D721Med (cell line): ENCODE measurements around the gene GPR62.
A peak's percentile ranks its signal among the peaks of the same experiment; 100 is the strongest.
"Not testable (repeated sequence)": the region's sequence is repeated elsewhere in the genome, so short reads cannot be mapped to it uniquely, and the experiment has no call there.

Experiments
- DNase-seq: peaks from one replicate; pipeline ENCODE4 v3.0.0; 2011; ENCODE audit warnings: low spot score; ENCODE audit not compliant: insufficient read length
- FAIRE-seq: peaks from 2 replicates; lab custom pipeline; 2011; peaks lifted over from hg19 to GRCh38; lab: Jason Lieb, UNC
- TF ChIP-seq, protein P1 (sequence below): IDR thresholded peaks from 2 replicates; pipeline ENCODE4 v1.5.1; 2012; ENCODE audit warnings: mild to moderate bottlenecking, control low read depth; ENCODE audit not compliant: insufficient read depth; ENCODE audit errors: missing control alignments

GPR62 gene

DNA sequence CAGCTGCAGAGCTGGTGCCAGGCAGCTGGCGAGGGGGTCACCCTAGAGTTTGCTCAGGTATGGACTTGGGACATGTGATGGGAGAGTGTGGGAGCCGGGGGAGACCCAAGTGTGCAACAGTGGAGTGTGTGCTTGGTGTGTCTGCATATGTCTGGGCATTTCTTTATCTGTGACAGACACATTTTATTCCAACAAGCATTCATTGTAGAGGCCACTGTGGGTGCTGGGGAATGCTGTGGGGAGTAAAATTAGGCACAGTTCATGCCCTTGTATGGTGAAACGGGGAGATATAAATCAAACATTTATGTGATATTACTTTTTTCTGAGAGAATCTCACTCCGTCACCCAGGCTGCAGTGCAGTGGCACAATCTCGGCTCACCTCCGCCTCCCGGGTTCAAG is 32.4 kb downstream of the GPR62 start:
- TF ChIP-seq, protein P1, sequence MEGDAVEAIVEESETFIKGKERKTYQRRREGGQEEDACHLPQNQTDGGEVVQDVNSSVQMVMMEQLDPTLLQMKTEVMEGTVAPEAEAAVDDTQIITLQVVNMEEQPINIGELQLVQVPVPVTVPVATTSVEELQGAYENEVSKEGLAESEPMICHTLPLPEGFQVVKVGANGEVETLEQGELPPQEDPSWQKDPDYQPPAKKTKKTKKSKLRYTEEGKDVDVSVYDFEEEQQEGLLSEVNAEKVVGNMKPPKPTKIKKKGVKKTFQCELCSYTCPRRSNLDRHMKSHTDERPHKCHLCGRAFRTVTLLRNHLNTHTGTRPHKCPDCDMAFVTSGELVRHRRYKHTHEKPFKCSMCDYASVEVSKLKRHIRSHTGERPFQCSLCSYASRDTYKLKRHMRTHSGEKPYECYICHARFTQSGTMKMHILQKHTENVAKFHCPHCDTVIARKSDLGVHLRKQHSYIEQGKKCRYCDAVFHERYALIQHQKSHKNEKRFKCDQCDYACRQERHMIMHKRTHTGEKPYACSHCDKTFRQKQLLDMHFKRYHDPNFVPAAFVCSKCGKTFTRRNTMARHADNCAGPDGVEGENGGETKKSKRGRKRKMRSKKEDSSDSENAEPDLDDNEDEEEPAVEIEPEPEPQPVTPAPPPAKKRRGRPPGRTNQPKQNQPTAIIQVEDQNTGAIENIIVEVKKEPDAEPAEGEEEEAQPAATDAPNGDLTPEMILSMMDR, result no peak
- no peak for DNase-seq
- FAIRE-seq, result no peak

DNA sequence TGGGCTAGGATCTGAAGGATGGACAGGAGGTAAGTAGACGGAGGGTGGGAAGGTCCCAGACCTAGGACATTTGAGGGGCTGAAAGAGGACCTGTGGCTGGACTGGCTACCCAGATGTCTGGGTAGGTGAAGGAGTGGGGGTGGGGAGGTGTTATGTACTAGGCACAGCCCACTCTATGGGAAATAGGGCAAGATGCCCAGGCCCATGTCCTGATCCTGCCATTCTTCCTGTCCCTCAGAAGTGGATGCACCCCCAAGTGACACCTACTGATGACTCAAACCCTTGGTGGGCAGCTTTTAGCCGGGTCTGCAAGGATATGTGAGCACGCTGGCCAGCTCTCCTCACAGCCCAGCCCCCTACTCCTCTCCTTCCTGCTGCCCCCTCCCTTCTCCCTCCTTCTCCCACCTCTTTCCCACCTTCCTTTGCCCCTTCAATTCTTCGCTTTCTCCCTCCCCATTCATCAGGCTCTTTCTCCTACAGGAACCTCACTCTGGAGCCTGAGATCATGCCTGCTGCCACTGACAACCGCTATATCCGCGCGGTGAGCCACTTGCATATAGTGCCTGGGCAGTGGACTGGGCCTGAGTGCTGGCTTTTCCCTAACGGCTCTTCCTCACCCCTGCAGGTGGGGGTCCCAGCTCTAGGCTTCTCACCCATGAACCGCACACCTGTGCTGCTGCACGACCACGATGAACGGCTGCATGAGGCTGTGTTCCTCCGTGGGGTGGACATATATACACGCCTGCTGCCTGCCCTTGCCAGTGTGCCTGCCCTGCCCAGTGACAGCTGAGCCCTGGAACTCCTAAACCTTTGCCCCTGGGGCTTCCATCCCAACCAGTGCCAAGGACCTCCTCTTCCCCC is 33.3 kb downstream of the GPR62 start:
- FAIRE-seq (no peak), DNase-seq (no peak)
- TF ChIP-seq, protein P1, result no peak

DNA sequence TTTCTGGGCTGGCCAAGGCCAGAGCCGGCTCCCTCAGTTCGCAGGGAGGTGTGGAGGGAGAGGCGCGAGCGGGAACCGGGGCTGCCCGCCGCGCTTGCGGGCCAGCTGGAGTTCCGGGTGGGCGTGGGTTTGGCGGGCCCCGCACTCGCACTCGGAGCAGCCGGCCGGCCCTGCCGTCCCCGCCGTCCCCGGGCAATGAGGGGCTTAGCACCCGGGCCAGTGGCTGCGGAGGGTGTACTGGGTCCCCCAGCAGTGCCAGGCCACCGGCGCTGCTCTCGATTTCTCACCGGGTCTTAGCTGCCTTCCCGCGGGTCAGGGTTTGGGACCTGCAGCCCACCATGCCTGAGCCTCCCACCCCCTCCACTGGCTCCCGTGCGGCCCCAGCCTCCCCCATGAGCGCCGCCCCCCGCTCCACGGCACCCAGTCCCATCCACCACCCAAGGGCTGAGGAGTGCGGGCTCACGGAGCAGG is 35.4 kb downstream of the GPR62 start:
- not testable (repeated sequence) for DNase-seq, FAIRE-seq

DNA sequence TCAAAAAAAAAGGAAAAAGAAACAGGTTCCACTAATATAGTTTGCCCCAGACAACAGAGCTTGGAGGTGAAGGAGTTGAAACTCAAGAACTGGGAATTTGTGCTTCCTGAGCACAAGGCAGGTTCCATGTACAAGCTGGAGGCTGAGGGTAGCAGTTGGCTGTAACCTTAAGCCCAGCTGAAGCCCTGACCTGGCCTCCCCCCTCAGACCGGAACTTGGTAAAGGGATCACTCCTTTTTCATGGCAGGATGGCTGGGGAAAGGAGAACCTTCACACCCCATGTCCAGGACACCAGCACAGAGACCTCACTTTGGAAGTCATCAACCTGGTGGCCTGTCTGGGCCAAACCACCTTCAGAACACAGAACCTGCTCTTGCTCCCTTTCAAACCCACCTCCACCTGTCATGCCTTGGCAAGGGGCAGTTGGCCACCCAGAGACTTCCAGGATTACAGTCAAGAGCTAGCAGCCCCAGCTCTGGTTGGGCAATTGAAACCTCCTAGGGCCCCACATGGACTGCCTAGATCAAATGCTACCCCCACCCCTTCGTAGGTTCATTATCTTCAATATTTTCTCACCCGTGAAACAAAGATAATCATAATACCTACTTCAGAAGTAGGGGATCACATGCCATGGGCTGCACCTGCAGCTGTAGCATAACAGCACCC is 37.0 kb downstream of the GPR62 start:
- DNase-seq, result no peak
- TF ChIP-seq, protein P1, result no peak
- FAIRE-seq, result no peak

DNA sequence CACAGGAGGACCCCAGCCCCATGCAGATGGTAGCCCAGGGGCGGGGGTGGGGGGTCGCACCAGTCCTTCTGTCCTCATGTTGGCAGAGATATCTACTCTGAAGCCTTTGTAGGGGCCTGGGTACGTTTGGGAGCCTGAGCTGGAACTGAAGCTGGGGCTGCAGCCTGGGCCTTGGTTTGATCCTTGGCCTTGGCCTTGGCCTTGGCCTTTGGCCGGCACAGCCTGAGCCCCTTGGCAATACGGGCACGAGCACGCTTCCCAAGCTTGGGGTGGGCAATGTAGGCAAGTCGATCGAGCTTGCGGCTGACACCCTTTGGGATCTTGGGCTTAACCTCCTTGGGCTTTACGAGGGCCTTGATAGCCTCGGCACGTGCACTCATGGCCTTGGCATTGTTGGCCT is 38.5 kb downstream of the GPR62 start:
- not testable (repeated sequence) for DNase-seq, FAIRE-seq

DNA sequence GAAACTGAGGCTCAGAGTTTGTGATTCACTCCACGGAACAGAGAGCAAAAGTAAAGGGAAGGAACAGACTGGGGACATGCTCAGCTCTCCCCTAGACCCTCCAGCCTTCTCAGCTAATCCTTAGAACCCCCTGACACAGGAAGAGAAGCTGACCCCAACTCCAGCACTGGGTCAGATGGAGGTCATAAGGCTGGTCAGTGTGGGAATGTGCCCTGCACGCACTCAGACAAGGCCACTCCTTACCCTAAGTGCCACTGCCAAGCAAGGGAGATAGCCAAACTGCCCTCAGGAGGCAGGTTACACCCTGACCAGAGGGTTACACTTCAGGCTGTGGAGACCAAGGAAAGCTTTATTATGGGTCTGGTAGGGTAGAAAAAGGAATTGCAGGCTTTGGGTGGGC is 39.3 kb downstream of the GPR62 start:
- TF ChIP-seq, protein P1, result no peak
- FAIRE-seq, result no peak

DNA sequence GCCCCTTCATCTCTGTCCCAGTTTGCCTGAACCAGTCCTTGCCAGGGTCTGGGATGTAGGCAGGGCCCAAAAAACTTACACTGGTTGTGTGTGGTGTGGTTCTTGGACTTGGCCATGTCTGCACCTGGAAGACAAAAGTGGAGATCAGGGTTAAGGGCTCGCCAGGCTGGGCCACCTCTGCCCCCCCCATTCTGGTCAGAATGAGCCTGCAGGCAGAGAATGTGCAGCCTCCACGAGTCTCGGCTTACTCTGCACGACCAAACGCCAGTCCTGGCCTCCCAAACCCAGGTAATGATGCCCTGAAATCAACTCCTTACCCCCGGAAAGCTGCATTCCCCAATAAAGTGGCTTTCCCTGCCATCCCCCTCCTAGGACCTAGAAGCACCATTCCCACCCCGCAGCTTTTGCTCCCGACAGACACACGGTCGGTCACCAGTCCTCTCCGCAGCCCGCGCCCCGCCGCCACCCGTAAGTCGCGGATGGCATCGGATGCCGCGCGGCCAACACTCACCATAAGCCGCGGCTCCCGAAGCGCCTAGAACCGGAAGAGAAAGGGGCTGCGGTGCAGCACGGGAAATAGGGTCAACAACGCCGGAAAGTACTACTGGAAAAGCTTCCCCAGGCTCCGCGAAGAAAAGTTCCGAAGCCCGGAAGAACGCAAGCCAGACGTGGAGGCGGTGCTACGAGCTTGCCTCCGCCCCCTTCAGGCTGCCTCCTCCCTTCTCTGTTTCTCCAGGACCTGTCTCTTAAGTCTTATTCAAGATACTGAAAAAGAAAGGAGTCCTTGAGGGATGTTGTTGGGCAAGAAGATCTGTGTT is 40.4 kb downstream of the GPR62 start, which contains the start of gene RPL29:
Gene RPL29, minus strand, starts transcription at position 550 of the 818 bp plus-strand sequence. Its CDS starts 434 bp downstream, at position 116.
- DNase-seq (peak; percentile 88), FAIRE-seq (no peak)
- TF ChIP-seq, protein P1, result peak; percentile 10

More for the DNA sequence above, 39.3 kb downstream of the GPR62 start:
- no peak for DNase-seq
